ENCODE results near the gene CXCL6.

The CXCL6 gene

GRCh38 chr4:73862322-73862721 lies 25.8 kb downstream of the CXCL6 start:
- Histone ChIP-seq H3K4me3 (ENCODE audit: low read depth, low read length) (no peak overlapping the region), H3K27ac (no peak overlapping the region), H3K27me3 (replicated peaks) (no peaks in the 10 kb centered on the region), H3K36me3 (replicated peaks) (no peaks in the 10 kb centered on the region)
- in situ Hi-C loops (cut with HindIII; ENCODE audit: low pct_ligation_motif_present, low sequenced_read_pairs) = no loop called here
- TF ChIP-seq CTCF (IDR thresholded peaks at IDR 0.05; ENCODE audit: low read depth, low read length, missing control alignments) = no peak
- no peak for DNase-seq

GRCh38 chr4:73864365-73864764 lies 27.9 kb downstream of the CXCL6 start:
- H3K27ac ChIP-seq = no peak overlapping the region
- H3K27me3 ChIP-seq (replicated peaks) = no peaks in the 10 kb centered on the region
- TF ChIP-seq CTCF (IDR thresholded peaks at IDR 0.05; ENCODE audit: low read depth, low read length, missing control alignments) = peak; percentile 75
- no peak for DNase-seq
- H3K36me3 ChIP-seq (replicated peaks) = no peaks in the 10 kb centered on the region
- in situ Hi-C loops (cut with HindIII; ENCODE audit: low pct_ligation_motif_present, low sequenced_read_pairs) = no loop called here
- H3K4me3 ChIP-seq (ENCODE audit: low read depth, low read length) = no peak overlapping the region

GRCh38 chr4:73864961-73865360 lies 28.5 kb downstream of the CXCL6 start:
- no peak overlapping the region for H3K27ac ChIP-seq

GRCh38 chr4:73865431-73866096 lies 29.1 kb downstream of the CXCL6 start:
- no peak for DNase-seq
- in situ Hi-C loops (cut with HindIII; ENCODE audit: low pct_ligation_motif_present, low sequenced_read_pairs) = no loop called here
- Histone ChIP-seq H3K27ac (no peak overlapping the region), H3K4me3 (ENCODE audit: low read depth, low read length) (no peak overlapping the region), H3K27me3 (replicated peaks) (no peaks in the 10 kb centered on the region), H3K36me3 (replicated peaks) (no peaks in the 10 kb centered on the region)
- no peak for TF ChIP-seq CTCF (IDR thresholded peaks at IDR 0.05; ENCODE audit: low read depth, low read length, missing control alignments)

More at GRCh38 chr4:73864961-73865360, 28.5 kb downstream of the CXCL6 start:
- in situ Hi-C loops (cut with HindIII; ENCODE audit: low pct_ligation_motif_present, low sequenced_read_pairs) = no loop called here
- H3K27me3 ChIP-seq (replicated peaks) = no peaks in the 10 kb centered on the region
- no peak overlapping the region for H3K4me3 ChIP-seq (ENCODE audit: low read depth, low read length)
- H3K36me3 ChIP-seq (replicated peaks) = no peaks in the 10 kb centered on the region
- no peak for TF ChIP-seq CTCF (IDR thresholded peaks at IDR 0.05; ENCODE audit: low read depth, low read length, missing control alignments)
- DNase-seq = no peak

GRCh38 chr4:73866246-73866645 lies 29.8 kb downstream of the CXCL6 start:
- Histone ChIP-seq H3K27ac (no peak overlapping the region), H3K4me3 (ENCODE audit: low read depth, low read length) (no peak overlapping the region), H3K27me3 (replicated peaks) (no peaks in the 10 kb centered on the region), H3K36me3 (replicated peaks) (no peaks in the 10 kb centered on the region)
- no peak for DNase-seq
- no peak for TF ChIP-seq CTCF (IDR thresholded peaks at IDR 0.05; ENCODE audit: low read depth, low read length, missing control alignments)
- in situ Hi-C loops (cut with HindIII; ENCODE audit: low pct_ligation_motif_present, low sequenced_read_pairs) = no loop called here

GRCh38 chr4:73867783-73868182 lies 31.3 kb downstream of the CXCL6 start:
- in situ Hi-C loops (cut with HindIII; ENCODE audit: low pct_ligation_motif_present, low sequenced_read_pairs) = no loop called here
- DNase-seq = no peak
- no peak overlapping the region for H3K4me3 ChIP-seq (ENCODE audit: low read depth, low read length)
- peak; percentile 11 for TF ChIP-seq CTCF (IDR thresholded peaks at IDR 0.05; ENCODE audit: low read depth, low read length, missing control alignments)
- H3K27ac ChIP-seq = no peak overlapping the region
- no peaks in the 10 kb centered on the region for H3K36me3 ChIP-seq (replicated peaks)
- no peaks in the 10 kb centered on the region for H3K27me3 ChIP-seq (replicated peaks)

Measured in brain microvascular endothelial cell (primary cell).